MV-4-11 (cell line): ENCODE results near the gene ATG7.

Experiments
- DNase-seq: peaks from one replicate; lab custom pipeline; 2025; lab: John Stamatoyannopoulos, UW

The ATG7 gene

GRCh38 chr3:11271986-11272904 is at the start of gene ATG7:
ATG7 (plus strand) TSS chr3:11272397; CDS start chr3:11298696, 26,299 bp downstream.
- peak; percentile 94 for DNase-seq

- DNase-seq: no peak
These were observed 48.2 kb upstream of the ATG7 start for GRCh38 chr3:11224010-11224409.

GRCh38 chr3:11224870-11225229 is 47.3 kb upstream of the ATG7 start:
- no peak for DNase-seq

GRCh38 chr3:11226042-11226370 is 46.2 kb upstream of the ATG7 start:
- DNase-seq: no peak

- no peak for DNase-seq
These were observed 44.2 kb upstream of the ATG7 start for GRCh38 chr3:11228041-11228440.

GRCh38 chr3:11230125-11230524 is 42.1 kb upstream of the ATG7 start:
- no peak for DNase-seq

- peak; percentile 67 for DNase-seq
These were observed 41.4 kb upstream of the ATG7 start for GRCh38 chr3:11230832-11231231.

- DNase-seq: no peak
These were observed 36.8 kb upstream of the ATG7 start for GRCh38 chr3:11235385-11235784.

GRCh38 chr3:11236588-11237461 is 35.4 kb upstream of the ATG7 start:
- DNase-seq: no peak

- DNase-seq: no peak
These were observed 34.1 kb upstream of the ATG7 start for GRCh38 chr3:11238060-11238459.

- no peak for DNase-seq
These were observed 33.3 kb upstream of the ATG7 start for GRCh38 chr3:11238880-11239279.

- DNase-seq: no peak
These were observed 32.4 kb upstream of the ATG7 start for GRCh38 chr3:11239796-11240195.

GRCh38 chr3:11240496-11240895 is 31.7 kb upstream of the ATG7 start:
- DNase-seq: no peak

- DNase-seq: no peak
These were observed 28.0 kb upstream of the ATG7 start for GRCh38 chr3:11244121-11244677.

- peak; percentile 29 for DNase-seq
These were observed 26.9 kb upstream of the ATG7 start for GRCh38 chr3:11245276-11245675.

- DNase-seq: no peak
These were observed 26.2 kb upstream of the ATG7 start for GRCh38 chr3:11245827-11246662.

GRCh38 chr3:11246663-11246970 is 25.6 kb upstream of the ATG7 start:
- no peak for DNase-seq

GRCh38 chr3:11247362-11247761 is 24.8 kb upstream of the ATG7 start:
- no peak for DNase-seq

GRCh38 chr3:11248596-11248995 is 23.6 kb upstream of the ATG7 start:
- no peak for DNase-seq

- no peak for DNase-seq
These were observed 21.0 kb upstream of the ATG7 start for GRCh38 chr3:11250902-11251806.

- DNase-seq: no peak
These were observed 20.4 kb upstream of the ATG7 start for GRCh38 chr3:11251807-11252176.
